Stomach (tissue), 4 donors: Measurements from ENCODE around the gene SOD3.

Experiments used
- CTCF ChIP-seq, 7 experiments: fragments of 450-650 bp in 4 of 7; fragments of 200-600 bp in 3 of 7; sonication (generic) in 3 of 7; IDR thresholded peaks; one replicate each; pipeline ENCODE4 v1.5.1; 2016 to 2019; ENCODE audit warnings: antibody characterized with exemption in 7 of 7, control low read depth in 2 of 7, mild to moderate bottlenecking in 1 of 7
- EP300 ChIP-seq: sonication (generic); formaldehyde crosslinking; IDR thresholded peaks from one replicate; pipeline ENCODE4 v1.6.1; 2017; ENCODE audit warnings: antibody characterized with exemption
- POLR2A ChIP-seq, 4 donors: fragments of 450-650 bp; IDR thresholded peaks; one replicate each; pipeline ENCODE4 v1.6.1; 2016; ENCODE audit warnings: antibody characterized with exemption in 4 of 4, control low read depth in 2 of 4, mild to moderate bottlenecking in 1 of 4, moderate library complexity in 1 of 4

GRCh38 chr4:24771241-24771640 lies 24.1 kb upstream of the SOD3 start:
- no peak for TF ChIP-seq CTCF (IDR thresholded peaks at IDR 0.05)
- no peak for TF ChIP-seq POLR2A (IDR thresholded peaks at IDR 0.05)
- TF ChIP-seq EP300, result no peak
